RKO (cell line): Measurements from ENCODE around the gene TENM4.

Source experiments
- DNase-seq: peaks from one replicate; pipeline ENCODE4 v3.0.0-alpha.2; 2016; ENCODE audit warnings: low spot score

Gene TENM4

DNA sequence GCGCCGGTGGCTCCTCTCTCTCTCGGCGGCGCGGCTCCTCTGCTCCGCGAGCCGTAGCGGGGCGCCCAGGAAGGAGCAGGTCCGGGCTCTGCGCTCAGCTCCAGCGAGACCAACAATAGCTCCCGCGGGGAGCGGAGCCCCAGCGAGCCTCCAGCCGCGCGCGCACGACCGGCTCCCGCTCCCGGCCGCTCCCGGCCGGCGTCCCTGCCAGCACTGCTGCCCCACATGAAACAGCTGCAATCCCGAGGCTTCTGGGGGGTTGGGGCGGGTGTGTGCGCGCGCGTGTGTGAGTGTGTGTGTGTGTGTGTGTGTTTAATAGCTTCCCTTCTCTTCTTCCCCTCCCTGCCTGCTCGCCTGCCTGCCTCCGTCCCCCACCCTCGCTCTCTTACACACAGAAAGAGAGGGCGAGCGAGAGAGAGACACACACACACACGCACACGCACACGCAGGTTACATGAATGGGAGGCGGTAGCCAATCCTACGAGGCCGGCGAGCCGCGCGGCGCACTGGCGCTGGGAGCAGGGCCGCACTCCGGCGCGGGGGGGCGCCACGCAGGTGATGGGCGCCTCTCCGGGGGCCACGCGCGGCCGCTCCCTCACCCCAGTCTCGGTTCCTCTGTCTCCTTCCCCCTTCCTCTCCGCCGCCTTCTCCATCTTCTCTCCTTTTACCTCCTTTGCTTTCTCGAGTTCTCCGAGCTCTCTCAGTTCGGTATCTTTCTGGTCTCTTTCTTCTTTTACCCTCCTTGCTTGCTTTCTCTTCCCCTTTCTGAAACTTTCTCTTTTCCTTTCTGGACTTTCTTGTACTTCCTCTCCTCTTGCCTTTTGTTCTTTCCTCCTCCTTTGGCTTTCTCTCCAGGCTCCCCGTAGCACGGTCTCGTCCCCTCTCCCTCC lies at the start of gene TENM4:
TSS of gene TENM4 (minus strand) at position 460 of the 890 bp plus-strand sequence. CDS start 371,086 bp downstream, outside the sequence.
- DNase-seq: no peak

DNA sequence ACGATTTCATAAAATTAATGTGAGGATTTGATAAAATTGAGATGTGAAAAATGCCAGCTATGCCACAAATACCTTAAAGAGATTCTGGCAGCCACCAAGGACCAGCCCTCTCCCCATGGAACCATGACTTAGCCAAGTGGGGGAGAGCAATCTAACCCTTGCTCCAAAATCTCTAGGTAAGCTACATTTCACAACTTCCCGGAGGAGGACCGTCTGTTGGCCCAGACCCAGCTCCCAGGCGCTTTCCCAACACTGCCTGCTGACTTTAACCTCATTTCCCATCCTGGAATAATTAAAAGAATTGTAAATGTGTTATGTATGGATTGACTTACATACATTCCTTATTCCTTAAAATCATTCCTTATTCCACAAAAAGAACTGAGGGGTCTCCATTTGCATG lies 47.5 kb upstream of the TENM4 start:
- DNase-seq: no peak

DNA sequence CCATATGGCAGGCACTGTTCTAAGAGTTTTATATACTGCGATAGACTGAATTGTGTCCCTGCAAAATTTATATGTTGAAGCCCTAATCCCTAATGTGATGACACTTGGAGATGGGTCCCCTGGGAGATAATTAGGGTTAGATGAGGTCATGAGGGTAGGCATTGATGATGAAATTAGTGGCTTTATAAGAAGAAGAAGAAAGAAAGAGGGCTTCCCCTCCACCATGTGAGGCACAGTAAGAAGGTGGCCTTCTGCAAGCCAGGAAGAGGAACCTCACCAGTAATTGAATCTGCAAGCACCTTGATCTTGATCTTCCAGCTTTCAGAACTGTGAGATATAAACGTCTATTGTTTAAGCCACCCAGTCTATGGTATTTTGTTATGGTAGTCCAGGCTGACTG lies 46.6 kb upstream of the TENM4 start:
- no peak for DNase-seq

DNA sequence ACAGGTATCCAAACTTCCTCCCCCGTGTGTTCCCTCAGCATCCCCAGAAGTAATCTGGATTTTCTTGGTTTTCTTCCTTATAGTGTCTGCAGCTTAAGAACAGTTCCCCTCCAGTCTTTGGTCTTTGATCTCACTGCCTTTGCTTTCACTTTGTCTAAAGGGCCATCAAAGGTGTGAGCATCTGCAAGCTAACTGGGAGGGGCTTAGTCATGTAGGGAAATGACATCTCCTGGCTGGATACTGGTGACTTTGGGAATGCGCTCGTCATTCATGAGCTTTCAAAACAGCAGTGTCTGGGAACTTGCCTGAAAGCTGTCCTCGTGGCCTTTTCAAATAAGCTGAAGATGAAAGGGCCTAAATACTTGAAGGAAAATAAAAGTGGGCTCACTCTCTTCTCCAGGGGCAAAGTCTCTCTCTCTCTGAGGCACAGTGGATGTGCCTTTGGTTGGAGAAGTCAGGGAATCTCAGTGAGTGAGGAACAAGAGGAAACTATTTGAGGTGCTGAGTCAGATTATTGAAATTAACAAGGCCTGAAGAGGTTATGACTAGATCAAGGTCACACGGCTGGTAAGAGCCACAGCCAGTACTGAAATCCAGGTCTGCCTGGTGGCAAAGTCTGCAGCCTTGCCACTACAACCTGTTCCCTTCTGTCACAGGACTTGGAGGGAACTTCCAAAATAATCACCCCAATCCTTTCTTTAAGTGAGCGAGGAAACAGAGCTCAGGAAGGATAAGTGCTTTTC lies 45.6 kb upstream of the TENM4 start:
- no peak for DNase-seq

DNA sequence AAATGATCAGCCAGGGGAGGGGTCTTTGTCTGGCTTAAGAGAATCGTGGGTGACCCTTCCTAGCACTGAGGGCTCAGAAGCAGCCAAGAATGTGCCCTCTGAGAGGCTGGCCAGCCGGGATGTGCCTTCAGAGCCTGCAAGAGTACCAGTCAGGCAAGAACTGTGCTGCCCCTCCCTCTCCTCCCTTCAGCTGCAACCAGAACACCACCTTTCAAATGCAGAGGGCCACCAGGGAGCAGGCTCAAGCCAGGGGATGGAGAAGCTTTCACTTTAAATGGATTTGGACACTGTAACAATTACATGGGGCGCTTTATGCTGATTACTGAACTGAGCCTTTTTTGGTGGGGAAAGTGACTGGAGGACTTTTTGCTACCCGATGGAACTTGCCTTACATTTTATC lies 44.9 kb upstream of the TENM4 start:
- no peak for DNase-seq

DNA sequence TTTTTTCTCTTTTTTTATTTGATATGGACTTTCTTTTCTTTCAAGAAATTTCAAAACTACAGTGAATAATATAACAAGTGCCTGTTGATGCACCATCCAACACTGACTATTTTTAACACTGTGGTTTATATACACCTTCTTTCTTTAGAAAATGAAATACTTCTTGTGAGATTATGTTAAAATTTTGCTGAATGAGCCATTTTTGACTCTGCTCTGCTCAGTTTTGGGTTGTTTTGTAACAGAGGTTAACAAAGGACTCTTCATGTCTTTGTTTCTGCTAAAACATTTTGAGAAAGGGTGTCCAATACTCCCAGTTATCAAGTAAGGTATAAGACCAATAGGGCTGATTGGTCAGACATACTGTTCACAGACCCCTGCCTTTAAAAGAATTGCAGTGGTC lies 44.0 kb upstream of the TENM4 start:
- DNase-seq: no peak

DNA sequence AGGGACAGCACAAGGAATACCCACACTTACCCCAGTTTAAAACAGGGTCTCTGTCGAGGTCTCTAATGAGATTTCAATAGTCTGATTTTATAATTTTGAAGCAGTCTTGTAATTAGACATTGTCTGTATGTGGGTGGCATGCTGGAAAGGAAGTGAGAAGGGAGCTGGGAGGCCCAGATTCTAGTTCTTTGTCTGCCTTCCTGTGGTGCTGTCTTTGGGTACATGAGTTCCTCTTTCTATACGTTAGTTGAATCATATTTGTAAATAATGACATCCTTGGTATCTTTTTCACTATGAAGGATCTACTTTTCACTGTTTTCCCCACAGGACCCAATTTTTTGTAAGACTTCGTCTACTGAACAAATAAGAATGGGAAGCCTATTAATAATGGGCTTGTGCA lies 42.0 kb upstream of the TENM4 start:
- no peak for DNase-seq

DNA sequence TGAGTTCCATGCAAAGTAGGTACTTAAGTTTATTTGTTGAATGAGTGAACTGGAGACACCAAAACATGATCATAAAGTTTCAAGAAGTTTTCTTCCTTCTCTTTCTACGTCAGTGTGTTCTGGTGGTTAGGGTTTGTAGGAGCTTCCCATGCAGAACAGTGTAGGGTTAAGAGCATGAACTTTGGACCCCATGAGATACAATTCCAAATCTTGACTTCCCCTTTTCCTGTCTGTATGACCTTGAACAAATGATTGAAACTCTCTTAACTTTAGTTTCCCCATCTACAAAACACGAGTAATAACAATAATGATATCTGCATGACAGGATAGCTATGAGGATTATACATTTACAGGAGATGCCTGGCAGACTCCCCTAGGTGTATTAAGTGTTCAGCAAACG lies 41.0 kb upstream of the TENM4 start:
- DNase-seq: no peak

DNA sequence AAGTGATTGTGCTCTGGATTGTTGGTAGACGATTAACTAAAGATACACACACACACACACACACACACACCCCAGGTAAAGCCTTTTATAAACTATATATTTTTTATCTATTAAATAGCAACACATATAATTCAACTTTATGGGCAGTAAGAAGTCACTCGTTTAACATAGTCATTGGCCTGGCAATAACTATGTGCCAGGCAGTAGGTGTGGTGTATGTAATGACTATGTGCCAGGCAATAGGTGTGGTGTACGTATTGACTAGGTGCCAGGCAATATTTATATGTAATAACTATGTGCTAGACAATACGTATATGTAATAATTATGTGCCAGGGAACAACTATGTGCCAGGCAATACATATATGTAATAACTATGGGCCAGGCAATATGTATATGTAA lies 40.0 kb upstream of the TENM4 start:
- DNase-seq: no peak

DNA sequence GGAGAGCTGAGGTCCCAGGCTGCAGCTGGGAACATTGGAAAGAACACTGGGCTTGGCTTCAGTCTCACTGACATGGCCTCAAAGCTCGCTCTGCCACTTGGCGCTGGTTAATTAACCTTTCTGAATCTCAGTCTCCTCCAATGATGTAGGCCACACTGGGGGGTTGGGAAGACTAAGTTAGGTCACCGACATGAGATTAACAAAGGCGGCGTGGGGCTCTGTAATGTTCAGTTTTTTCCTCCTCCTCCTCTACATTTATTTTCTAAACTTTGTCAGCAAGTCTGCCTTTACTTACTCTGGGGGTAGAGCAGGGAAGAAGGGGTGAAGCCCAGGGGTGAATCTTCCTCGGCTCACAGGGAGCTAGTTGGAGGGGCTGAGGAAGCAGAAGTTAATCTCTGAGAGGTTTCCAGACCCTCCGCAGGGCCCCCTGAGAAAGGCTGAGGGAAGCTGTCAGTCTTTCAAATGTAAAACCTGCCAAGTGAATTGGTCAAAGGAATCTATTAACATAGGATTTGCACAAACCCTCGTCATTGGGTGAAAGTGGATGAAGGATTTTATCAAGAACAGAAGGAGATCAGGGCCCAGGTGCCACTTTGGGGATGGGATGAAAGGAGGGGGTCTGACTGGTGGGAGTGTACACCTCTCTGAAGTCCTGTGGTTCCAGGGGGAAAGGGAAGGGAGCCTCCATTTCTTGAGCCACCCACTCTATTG lies 32.1 kb upstream of the TENM4 start:
- no peak for DNase-seq

DNA sequence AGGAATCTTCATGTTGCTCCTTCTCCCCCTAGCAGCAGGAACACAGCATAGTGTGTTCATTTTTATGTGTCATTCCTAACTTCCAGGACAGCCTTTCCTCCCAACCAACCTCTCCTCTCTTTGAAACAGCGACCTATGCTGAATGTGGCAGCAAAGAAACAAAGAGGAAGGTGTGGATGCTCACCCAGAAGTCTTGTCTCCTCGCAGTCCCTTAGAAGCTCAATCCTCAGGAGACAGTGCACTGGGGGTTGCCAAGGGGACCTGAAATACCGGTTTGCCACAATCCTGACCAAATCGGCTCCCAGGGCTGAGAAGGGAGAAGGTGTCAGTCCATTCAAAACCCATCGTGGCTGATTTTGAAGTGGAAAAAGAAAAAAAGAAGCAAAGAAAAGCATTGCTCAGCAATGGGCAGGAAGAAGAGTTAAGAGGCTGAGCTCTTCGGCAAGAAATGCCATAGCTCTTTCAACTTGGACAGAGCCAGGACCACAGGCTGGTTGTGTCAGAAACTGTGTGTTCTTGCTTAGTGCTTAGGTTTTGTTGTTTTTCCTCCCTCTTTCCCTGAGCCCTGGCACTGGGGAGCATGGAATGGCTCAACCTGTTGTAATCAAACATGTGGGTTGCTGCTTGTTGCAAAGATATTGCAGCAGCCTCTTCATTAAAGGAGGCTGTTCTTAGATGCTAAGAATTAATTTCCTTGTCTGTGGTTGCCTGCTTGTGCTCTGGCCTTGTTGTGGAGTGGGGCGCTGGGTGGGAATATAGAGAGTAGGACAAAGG lies 30.4 kb upstream of the TENM4 start:
- no peak for DNase-seq

DNA sequence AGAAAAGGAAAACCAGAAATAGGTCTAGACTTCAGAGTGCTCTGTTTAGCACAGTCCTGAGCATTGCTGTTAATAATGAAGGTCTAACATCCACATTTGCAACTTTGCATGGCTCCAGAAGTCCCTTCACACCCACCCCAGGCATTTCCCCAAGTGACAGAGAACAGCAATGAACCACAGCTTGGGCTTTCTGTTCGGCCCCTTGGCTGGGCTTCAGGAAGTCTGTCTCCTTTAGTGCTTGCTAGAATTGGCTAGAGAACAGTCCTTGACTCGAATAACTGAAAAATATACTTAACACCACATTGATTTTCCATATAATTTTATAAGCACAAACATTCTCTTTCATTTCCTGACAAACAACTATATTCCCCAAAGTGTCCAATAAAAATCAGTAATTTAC lies 29.3 kb upstream of the TENM4 start:
- DNase-seq: no peak

DNA sequence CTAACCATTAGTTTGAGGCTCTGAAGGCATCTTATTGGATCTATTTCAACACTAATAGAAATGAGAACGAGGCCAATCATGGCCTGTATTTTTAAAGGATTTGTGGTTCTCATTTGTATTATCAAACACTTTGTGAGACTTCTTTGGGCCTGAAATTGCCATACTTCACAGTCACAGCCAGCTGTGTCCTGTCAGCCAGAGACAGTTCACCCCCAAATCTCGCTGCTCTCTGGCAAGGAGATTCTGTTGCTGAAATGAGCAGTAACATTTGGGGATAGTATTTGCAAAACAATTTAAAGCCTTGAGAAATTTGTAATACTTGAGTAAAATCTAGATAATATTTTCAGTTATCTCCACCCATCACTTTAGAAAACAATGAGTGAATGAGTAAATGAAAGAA lies 26.9 kb upstream of the TENM4 start:
- no peak for DNase-seq

DNA sequence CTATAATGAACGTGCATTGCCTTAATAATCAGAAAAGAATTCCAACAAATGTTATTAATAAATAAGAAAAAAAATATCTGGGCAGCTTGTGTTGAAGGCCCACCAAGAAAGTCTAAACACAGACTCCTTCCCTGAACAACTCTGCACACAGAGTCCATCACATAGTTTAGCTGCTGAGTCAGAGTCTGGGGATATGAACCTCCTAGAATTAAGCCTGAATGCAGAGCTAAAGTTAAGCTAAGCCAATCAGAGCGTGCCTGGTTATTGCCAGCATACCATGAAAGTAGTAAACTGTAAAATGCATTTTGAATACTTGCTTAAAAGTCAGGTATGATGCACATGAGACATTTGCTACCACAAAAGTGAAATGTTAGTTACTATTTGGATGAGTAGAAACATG lies 25.6 kb upstream of the TENM4 start:
- DNase-seq: no peak

DNA sequence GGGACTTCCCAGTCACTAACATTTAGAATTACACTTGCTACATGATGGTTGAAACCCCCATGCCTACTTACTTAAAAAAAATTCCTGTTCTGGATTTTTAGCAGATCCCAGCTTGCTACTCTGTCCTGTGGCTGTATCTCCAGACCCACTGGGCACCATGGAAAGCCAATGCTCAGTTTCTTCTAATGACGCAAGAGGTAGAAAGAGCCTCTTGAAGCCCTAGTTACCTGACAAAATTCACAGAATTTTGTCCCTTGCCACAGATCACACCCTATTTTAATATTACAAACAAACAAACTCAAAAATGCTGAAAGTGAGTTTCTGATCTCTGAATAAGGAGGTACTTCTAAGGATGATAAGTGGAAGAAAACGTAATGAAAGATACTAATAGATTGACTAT lies 24.3 kb upstream of the TENM4 start:
- DNase-seq: no peak

DNA sequence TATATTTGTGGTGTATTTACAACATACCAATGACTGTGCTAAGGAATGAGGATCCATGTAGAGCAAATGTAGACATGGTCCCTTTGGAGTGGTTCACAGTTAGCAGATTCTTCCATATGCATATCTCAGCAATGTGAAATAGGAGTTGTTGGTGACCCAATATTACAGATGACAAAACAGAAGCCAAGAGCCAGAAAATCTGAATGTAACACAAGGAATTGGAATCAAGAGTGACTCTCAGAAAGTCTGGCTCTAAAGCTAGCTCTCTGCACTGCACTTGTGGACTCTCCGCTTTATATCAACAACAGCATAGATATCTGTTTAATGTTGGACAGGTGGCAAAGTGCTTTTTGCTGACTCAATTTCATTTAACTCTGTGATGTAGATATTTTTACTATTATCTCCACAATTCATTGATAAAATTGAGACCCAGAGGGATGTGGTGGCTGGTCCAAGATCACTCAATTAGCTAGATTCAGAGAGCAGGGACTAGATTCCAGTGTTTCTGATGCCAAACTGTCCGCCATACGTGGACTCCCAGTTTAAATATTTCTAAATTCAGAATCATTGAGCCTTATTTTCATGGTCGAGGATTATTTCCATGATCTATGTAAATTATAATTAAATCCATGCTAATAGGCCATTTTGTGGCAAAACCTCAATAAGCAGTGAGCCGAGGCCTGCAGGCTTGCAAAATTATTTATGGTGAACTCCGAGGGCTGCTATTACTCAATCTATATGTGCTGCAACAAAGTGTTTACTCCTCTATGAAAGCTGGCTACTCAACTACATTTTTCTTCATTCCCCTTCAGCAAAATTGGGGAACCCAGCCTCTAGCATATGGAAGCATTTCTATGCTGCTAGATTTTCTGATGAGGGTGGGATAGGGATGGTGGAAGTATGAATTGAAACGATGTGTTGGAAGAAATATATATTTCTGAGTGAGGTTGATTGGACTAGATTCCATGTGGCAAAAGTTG lies 21.1 kb upstream of the TENM4 start:
- DNase-seq: no peak

DNA sequence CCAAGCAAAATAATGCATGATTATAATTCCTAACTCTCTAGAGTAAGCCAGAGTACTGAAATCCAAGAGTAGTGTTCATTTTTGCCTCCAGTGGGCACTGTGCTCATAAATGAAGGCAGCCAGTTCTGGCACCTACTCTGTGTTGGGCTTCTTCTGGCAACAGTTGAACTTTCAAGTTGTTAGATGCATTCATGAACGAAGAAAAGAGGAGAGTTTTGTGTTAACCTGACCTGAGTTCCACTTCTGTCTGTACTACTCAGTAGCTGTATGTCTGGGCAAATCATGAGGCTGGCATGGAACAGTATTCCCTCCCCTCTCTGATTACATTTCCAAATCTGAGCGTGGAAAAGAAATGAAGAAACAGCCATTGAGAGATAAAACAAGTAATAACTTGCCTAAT lies 20.3 kb upstream of the TENM4 start:
- peak; percentile 33 for DNase-seq

DNA sequence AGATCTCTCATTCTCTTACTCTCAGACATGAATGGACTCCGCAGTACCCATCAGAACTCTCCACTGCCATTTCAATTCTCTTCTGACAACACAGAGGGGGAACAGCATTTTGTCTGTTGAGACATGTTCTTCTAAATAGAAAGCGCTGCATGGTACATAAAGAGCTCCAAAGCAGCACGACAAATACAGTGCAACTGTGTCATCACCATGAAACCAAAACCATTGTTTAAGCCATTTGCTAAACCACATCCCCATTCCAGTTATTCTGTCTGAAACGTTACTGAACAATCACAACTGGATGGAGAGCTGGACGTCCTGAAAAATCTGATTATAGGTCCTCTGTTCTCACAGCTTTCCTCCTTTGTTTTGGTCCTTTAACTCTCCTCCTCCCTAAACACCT lies 17.9 kb upstream of the TENM4 start:
- DNase-seq: no peak

DNA sequence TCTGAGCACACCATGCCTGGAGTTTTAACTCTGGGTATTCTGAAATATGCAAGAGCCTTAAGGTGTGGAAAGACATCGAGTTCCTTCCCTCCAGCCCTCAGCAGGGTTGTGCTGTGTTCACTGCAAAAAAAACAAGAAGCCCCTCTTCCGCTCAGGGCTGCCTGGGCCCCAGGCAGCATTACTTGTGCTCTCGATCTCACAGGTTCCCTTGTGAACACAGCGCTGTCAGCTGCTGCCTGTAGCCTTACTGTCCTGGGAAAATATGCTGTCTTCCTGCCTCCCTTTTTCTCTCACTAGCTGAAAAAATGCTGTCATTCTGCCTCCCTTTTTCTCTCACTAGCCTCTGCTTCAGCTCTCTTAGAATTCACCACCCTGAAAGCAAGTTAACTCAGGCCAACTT lies 15.7 kb upstream of the TENM4 start:
- DNase-seq: no peak

DNA sequence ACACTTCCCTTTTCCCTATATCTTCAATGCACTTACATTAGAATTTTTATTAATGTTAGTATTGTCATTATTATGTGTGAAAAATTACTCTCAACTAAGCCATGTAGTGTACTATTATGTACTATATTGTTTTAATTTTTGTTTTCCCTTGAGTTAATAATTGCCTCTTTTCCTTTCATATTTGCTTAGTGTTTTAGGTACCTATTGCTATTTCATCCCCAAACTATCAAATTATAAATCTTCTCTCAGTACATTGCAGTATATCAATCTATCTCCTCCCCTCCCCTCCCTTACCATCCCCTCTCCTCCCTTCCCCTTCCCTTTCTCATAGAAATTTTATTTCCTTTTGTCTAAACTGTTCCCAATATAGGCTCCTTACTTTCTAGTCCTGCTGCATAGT lies 12.8 kb upstream of the TENM4 start:
- DNase-seq: no peak

DNA sequence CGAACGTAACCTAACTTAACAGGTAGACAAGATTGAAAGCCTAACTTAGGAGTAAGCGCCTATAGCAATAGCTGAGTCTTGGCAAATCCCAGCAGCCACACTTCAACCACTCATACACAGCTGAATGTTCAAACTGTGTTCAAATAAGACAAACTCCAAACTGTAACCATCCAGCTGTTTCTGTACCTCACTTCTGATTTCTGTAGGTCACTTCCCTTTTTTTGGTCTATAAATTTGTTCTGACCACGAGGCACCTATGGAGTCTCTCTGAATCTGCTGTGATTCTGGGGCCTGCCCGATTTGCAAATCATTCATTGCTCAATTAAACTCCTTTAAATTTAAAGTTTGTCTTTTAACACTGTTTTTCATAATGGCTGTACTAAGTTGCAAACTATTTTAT lies 8.2 kb upstream of the TENM4 start:
- no peak for DNase-seq
